Renal cortical epithelial cell (primary cell): ENCODE measurements around the gene EOMES. TPM values are rescaled to one million over a fixed set of nuclear protein-coding genes. Genes with fewer than 3 reads are reported as not detected.
"Not testable (repeated sequence)": the region's sequence is repeated elsewhere in the genome, so short reads cannot be mapped to it uniquely, and the experiment has no call there.

Experiments
- DNase-seq: peaks from one replicate; pipeline ENCODE4 v3.0.0-alpha.2; 2011; ENCODE audit warnings: low read depth
- total RNA-seq: library from RNA; depleted of rRNA; stranded (reverse); fragments of >200 nt; gene quantifications from 2 replicates; pipeline ENCODE4 v1.2.3, GENCODE V29; 2014

Gene EOMES
- total RNA-seq, result not detected in 2 replicates

GRCh38 chr3:27721717-27722564 is at the start of gene EOMES:
EOMES (minus strand) TSS chr3:27722323; CDS start chr3:27722294, 29 bp downstream.
- no peak for DNase-seq

GRCh38 chr3:27770384-27770783 is 48.3 kb upstream of the EOMES start:
- DNase-seq, result not testable (repeated sequence)

GRCh38 chr3:27767000-27767399 is 44.9 kb upstream of the EOMES start:
- DNase-seq, result no peak

GRCh38 chr3:27758083-27758482 is 36.0 kb upstream of the EOMES start:
- peak; percentile 89 for DNase-seq

GRCh38 chr3:27756877-27757276 is 34.8 kb upstream of the EOMES start:
- no peak for DNase-seq

GRCh38 chr3:27752926-27753325 is 30.8 kb upstream of the EOMES start:
- no peak for DNase-seq

GRCh38 chr3:27749643-27750042 is 27.5 kb upstream of the EOMES start:
- no peak for DNase-seq

GRCh38 chr3:27746838-27747237 is 24.7 kb upstream of the EOMES start:
- DNase-seq, result no peak

GRCh38 chr3:27740854-27741253 is 18.7 kb upstream of the EOMES start:
- DNase-seq, result no peak

- DNase-seq, result no peak
These were observed 15.0 kb upstream of the EOMES start for GRCh38 chr3:27737091-27737490.

GRCh38 chr3:27730774-27731659 is 8.9 kb upstream of the EOMES start:
- DNase-seq, result no peak

GRCh38 chr3:27729748-27730611 is 7.9 kb upstream of the EOMES start:
- no peak for DNase-seq

GRCh38 chr3:27729325-27729724 is 7.2 kb upstream of the EOMES start:
- DNase-seq, result no peak

GRCh38 chr3:27728195-27729087 is 6.3 kb upstream of the EOMES start:
- DNase-seq, result no peak

GRCh38 chr3:27726240-27726639 is 4.1 kb upstream of the EOMES start:
- no peak for DNase-seq

GRCh38 chr3:27724459-27725197 is 2.5 kb upstream of the EOMES start:
- no peak for DNase-seq

GRCh38 chr3:27723815-27724458 is 1.8 kb upstream of the EOMES start:
- DNase-seq, result no peak

GRCh38 chr3:27723456-27723814 is 1.3 kb upstream of the EOMES start:
- no peak for DNase-seq

- no peak for DNase-seq
These were observed 900 bp upstream of the EOMES start for GRCh38 chr3:27723001-27723445.
